GM10847 (cell line): Measurements from ENCODE around the gene PGAM1.

Experiments
- POLR2A ChIP-seq: IDR thresholded peaks from 2 replicates; pipeline ENCODE4 v1.6.1; 2011; ENCODE audit not compliant: insufficient read length; ENCODE audit errors: extremely low read depth

Gene PGAM1

DNA sequence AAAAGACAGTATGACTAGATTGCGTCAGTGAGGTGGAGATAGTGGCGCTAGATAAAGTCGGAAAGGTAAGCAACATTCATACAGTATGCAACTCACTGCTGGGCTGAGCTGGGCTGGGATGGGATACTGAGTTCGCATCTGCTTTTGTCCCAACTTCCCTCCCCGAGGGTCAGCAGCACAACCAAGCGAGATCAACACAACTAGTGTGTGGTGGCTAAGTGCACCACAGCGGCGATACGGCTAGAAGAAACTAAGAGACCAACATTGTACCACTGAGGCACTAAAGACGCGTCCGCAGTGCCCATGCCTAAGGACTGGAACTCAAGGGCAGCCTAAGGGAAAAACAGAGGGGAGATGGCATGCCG, 19.3 kb downstream of the PGAM1 start:
- no peak for TF ChIP-seq POLR2A

DNA sequence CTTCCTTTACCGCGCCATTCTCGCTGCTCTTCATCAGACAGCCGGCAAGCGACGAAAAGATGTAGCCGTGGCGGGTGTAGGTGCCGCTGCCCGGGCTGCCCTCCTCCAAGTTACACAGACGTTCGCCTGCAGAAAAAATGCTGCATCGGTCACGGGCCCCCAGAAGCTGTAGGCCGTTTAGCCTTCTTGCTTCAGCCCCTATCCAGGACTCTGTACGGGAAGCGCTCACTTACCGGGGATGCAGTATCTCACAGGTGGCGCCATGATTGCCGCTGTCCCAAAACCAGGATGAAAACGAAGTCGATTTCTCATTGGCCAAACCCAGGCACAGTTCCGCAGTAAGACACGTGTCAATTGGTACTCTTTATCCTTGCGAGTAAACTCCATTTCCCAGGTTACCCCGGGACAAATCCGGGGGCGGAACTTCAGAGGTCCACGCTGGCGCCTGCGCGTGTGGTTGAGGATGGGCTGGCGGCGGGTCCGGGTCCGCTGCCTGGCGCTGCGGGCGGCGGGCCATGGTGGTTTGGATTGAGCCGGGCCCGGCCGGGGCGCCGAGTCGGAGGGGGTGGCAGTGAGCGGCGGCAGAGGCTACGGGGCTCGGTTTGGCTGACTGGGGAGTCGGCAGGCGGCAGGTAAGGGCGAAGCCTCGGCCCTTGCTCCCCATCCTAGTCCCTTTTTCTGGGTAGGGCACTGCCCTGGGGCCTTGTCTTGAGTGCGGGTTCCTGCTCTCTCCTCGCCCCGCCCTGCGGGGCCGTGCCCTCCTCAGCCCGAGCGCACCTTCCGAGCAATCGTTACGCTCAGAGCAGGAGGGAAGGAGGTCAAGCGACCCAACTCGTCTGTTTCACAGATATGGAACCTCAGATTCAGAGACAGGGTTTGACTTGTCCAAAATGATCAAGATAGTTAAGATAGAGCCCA, 20.0 kb downstream of the PGAM1 start, which contains the start of the genes EXOSC1 and ZDHHC16:
Gene EXOSC1, minus strand, starts transcription at position 285 of the 918 bp plus-strand sequence. Its CDS starts 21 bp downstream, at position 264.
Gene ZDHHC16, plus strand, starts transcription at position 454 of the 918 bp plus-strand sequence. CDS start 5,501 bp downstream, outside the sequence.
- TF ChIP-seq POLR2A: peak; percentile 82

DNA sequence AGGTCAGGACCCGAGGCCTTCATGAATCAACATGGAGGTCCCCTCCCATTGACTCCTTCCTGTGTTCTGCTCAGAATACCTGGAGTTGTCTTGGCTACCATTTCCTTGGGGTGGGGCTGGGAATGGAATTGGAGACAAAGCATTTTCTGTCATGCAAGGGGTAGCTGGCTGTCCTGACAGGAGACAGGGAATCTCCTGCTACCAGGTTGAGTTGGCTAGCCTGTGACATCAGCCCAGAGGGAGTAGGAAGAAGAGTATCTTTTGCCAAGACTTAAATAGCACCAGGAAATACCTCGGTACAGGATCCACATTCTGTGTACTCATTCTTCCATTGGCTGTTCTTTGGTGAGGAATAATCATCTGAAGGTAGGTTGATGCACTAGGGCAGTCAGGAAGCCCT, 24.8 kb downstream of the PGAM1 start:
- TF ChIP-seq POLR2A: no peak

DNA sequence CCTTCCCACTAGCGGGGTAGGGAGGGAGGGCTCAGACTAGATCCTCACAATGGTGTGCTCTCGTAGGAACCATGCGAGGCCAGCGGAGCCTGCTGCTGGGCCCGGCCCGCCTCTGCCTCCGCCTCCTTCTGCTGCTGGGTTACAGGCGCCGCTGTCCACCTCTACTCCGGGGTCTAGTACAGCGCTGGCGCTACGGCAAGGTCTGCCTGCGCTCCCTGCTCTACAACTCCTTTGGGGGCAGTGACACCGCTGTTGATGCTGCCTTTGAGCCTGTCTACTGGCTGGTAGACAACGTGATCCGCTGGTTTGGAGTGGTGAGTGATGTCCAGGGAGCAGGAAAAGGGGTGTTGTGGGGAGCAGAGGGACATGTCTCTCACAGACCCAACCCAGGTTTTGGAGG, 25.6 kb downstream of the PGAM1 start:
- no peak for TF ChIP-seq POLR2A

DNA sequence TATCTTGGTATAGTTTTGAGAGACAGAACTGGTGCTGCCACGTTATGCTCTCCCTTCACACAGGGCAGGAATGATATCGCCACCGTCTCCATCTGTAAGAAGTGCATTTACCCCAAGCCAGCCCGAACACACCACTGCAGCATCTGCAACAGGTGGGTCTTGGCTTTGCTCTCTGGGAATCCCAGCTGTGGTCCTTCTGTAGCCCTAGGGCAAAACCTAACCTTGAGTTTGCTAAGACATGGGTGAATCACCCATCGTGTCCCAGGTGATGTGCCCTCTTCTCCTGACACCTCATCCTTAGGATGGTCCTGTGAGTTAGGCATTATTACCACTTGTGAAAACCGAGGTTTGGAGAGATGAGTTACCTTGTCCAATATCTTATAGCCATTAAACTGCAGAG, 26.4 kb downstream of the PGAM1 start:
- no peak for TF ChIP-seq POLR2A

DNA sequence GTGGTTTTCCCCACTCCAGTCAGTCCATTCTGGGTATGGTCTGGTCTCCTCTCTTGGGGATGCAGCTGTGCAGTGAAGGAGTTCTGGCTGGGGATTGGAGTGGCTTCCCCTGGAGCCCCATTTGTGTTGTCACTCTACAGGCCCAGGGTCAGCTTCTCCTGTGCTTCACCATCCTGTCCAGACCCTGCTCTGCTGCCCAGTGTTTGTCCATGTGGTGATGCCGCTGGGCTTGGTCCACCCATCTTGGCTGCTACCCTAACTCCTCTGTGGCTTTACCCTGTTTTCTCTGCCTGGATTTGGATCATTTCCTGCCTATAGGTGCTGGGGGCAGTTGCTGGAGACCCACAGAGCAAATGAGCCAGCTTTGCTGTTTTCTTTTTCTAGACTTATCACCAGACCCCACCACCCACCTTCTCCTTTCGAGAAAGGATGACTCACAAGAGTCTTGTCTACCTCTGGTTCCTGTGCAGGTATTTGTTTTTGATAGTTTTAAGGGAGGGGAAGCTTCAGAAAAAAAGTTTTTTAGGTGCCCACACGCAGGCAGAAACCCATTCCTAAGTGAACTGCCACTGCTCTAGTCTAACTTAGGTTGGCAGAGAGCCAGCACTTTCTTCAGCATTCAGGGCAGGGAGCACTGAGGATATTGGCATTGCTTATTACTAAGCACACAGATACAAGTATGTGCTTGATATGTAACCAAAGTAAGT, 28.5 kb downstream of the PGAM1 start:
- no peak for TF ChIP-seq POLR2A

DNA sequence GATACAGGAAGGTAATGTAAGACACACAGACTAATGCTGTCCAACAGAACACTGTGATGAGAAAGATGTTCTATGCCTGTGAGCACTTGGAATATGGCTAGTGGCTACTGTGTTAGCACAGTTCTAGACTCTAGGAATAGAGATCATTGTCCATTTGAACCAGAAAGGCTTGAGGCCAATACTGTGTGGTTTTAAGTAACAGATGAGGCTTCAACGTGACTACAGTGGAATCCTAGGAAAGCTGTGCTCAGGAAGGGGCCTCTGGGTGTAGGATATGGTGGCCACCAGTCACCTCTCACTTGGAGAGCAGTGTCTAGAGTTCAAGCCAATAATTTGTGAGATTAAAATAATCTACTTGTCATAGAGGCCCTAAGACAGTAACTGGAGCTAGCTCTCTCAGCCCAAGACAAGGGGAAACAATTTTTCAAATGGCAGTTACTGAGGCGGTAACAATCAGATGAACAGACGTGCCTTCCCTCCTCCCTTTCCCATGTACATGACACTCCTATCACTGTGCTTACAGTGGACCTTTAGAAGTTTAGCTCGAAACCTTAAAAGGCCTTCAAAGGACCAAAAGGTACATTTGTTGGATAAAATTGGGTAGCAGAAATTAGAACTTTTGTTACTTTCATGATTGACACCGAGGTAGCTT, 30.2 kb downstream of the PGAM1 start:
- TF ChIP-seq POLR2A: no peak

DNA sequence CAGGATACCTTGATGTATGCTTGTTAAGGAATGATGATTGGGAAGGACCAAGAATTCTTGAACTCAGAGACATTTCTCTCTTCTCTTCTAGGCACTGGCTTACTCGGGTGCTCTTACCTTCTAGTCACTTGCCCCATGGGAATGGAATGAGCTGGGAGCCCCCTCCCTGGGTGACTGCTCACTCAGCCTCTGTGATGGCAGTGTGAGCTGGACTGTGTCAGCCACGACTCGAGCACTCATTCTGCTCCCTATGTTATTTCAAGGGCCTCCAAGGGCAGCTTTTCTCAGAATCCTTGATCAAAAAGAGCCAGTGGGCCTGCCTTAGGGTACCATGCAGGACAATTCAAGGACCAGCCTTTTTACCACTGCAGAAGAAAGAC, 30.7 kb downstream of the PGAM1 start:
- no peak for TF ChIP-seq POLR2A

DNA sequence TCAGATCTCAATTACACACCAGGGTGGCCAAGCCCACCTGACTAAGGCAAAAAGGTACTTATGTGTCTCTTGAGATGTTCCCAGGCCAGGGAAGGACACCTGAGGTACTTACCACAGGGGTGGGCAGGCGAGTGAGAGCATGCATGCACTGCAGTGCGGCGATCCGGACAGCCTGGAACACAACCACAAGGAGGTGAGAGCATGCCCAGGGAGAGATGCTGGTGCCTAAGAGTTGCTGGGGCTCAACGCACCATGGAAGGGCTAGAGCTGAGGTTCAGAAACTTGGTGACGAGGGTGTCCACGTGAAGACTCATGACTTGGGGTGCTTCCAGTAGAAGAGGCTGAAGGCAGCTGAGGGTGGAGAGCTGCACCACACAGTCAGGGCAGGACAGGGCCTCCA, 33.1 kb downstream of the PGAM1 start:
- TF ChIP-seq POLR2A: no peak

DNA sequence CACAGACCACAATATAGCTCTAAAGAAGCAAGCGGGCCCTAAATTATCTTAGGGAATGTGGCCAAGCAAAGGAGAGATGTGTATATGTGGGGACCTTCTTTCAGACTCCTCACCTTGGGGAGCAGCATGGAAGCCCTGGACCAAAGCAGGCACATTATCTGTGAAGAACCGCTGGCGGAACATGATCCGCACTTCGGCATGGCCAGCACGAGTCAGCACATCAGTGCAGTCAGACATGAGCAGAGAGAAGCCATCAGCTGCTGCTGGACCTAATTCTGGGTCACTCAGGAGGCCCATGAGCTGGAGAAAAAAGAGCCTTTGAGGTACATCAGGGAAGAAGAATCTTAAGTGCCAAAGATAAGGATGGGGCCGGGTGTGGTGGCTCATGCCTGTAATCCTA, 33.9 kb downstream of the PGAM1 start:
- TF ChIP-seq POLR2A: no peak

DNA sequence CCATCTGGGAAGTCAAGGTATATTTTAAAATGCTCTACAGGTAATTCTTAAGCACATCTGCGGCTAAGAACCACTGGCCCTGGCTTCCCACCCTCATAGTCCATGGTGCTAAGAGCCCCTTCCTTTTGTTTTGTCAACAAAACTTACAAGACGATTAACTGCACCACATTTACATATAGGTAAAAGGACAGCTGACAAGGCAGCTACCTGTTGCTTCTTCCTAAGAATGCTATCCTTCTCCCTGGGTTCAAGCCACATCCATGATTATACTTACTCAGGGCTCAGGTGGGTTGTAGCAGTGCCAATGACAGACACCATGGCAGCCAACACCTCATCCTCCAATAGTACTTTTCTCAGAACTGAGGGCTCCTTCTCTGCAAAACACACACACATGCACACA, 36.3 kb downstream of the PGAM1 start:
- TF ChIP-seq POLR2A: no peak

DNA sequence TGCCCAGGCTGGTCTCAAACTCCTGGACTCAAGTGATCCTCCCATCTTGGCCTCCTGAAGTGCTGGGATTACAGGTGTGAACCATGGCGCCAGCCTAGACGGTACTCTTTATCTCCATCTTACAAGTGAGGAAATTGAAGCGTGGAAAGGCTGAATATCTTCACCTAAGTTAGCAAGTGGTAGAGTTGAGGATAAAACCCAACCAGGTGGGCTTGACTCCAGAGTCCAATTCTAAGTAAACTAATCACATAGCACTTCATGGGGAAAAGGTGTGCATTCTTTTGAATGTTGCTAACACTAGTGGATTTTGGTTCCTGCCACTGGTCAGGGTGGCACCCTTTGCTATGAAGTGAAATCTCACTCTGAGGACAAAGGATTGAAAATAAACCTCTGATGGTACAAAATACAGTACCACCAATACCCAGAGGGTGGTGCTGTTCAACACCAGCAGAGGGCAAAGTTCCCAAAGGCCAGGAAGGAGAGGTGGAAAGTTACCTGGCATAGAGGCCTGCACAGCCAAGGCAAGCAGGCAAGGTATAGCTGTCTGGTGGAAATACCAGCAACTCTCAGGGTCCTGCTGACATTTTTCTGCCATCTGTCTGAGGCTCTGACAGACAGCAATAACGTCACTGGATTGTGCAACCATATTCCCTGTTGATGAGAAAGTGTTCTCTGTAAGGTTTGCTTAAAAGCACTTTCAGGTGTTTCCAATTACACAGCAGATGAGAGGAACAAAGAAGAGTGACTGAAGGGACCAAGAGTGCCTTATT, 37.6 kb downstream of the PGAM1 start:
- TF ChIP-seq POLR2A: no peak

DNA sequence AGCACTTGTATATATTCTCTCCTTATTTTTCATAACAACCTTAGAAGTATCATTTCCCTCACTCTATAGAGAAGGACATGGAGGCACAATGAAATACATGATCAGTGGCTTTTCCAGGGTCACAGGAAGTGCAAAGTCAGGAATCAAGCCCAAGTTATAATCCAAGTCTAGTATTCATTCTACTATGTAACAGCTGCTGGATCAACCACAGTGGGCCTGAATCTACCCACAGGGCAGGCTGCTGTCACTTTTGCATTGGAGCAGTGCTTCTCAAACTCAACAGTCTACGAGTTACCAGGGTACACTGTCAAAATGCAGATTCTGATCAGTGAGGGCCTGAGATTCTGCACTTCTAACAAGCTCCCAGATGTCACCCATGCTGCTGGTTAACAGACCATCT, 38.2 kb downstream of the PGAM1 start:
- TF ChIP-seq POLR2A: no peak

DNA sequence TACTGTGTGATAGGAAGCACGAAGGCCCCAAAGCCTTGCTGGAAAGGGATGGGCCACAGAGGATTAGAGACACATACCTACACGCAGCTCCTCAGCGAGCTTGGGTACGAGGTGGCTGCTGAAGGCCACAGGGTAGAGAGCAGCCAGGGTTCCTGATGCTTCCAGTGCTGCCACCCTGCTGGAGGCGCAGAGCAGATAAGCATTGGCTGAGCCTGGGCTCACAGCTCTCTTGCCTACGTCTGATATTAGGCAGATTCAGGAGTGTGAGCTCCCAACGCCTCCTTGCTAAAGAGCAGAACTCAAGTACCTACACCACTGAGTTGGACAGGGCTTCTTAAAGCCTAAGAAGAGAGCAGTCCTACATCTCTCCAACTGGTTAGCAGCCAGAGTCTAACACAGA, 40.0 kb downstream of the PGAM1 start:
- no peak for TF ChIP-seq POLR2A

DNA sequence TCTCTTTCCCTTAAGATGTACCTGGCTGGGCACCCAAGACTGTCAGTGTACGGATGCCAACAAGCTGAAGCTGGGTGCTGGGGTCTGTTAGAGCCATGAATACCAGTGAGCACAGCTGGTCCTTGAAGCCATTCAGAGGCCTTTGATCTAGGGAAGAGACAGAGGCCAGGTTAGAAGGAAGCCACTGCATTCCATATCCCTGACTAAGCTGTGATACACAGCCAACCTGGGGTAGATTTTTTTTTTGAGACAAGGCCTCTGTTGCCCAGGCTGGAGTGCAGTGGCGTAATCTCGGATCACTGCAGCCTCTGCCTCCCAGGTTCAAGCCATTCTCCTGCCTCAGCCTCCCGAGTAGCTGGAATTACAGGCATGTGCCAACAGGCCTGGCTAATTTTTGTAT, 40.8 kb downstream of the PGAM1 start:
- no peak for TF ChIP-seq POLR2A
